ENCODE data around the gene ATP2C2.
"Not testable (repeated sequence)": the region's sequence is repeated elsewhere in the genome, so short reads cannot be mapped to it uniquely, and the experiment has no call there.

ATP2C2 gene

GRCh38 chr16:84391151-84392030 is 23.1 kb downstream of the ATP2C2 start:
- ATAC-seq: no peak
- TF ChIP-seq ZNF70 (CRISPR knock-in tag; IDR thresholded peaks at IDR 0.05) (no peak), ESRRG (CRISPR knock-in tag; IDR thresholded peaks at IDR 0.05) (no peak), GLIS3 (CRISPR knock-in tag; IDR thresholded peaks at IDR 0.05) (no peak), BACH2 (CRISPR knock-in tag; IDR thresholded peaks at IDR 0.05; ENCODE audit: borderline replicate concordance) (no peak), RARB (CRISPR knock-in tag; IDR thresholded peaks at IDR 0.05) (no peak), ZFP30 (CRISPR knock-in tag; IDR thresholded peaks at IDR 0.05) (no peak), ZFP3 (CRISPR knock-in tag; IDR thresholded peaks at IDR 0.05) (no peak), SNAI2 (CRISPR knock-in tag; IDR thresholded peaks at IDR 0.05) (no peak), ARNTL (CRISPR knock-in tag; IDR thresholded peaks at IDR 0.05; ENCODE audit: borderline replicate concordance, low read depth) (no peak), CSDC2 (CRISPR knock-in tag; IDR thresholded peaks at IDR 0.05) (no peak), OSR1 (CRISPR knock-in tag; IDR thresholded peaks at IDR 0.05) (no peak)
- TF ChIP-seq, protein P1, sequence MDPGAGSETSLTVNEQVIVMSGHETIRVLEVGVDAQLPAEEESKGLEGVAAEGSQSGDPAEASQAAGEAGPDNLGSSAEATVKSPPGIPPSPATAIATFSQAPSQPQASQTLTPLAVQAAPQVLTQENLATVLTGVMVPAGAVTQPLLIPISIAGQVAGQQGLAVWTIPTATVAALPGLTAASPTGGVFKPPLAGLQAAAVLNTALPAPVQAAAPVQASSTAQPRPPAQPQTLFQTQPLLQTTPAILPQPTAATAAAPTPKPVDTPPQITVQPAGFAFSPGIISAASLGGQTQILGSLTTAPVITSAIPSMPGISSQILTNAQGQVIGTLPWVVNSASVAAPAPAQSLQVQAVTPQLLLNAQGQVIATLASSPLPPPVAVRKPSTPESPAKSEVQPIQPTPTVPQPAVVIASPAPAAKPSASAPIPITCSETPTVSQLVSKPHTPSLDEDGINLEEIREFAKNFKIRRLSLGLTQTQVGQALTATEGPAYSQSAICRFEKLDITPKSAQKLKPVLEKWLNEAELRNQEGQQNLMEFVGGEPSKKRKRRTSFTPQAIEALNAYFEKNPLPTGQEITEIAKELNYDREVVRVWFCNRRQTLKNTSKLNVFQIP (CRISPR knock-in tag; IDR thresholded peaks at IDR 0.05; ENCODE audit: borderline replicate concordance, low read depth): no peak
- TF ChIP-seq, protein P2, sequence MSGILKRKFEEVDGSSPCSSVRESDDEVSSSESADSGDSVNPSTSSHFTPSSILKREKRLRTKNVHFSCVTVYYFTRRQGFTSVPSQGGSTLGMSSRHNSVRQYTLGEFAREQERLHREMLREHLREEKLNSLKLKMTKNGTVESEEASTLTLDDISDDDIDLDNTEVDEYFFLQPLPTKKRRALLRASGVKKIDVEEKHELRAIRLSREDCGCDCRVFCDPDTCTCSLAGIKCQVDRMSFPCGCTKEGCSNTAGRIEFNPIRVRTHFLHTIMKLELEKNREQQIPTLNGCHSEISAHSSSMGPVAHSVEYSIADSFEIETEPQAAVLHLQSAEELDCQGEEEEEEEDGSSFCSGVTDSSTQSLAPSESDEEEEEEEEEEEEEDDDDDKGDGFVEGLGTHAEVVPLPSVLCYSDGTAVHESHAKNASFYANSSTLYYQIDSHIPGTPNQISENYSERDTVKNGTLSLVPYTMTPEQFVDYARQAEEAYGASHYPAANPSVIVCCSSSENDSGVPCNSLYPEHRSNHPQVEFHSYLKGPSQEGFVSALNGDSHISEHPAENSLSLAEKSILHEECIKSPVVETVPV (CRISPR knock-in tag; IDR thresholded peaks at IDR 0.05): no peak

GRCh38 chr16:84392031-84392360 is 23.7 kb downstream of the ATP2C2 start:
- TF ChIP-seq ZC3H10 (CRISPR knock-in tag; IDR thresholded peaks at IDR 0.05) (no peak), ZNF8 (CRISPR knock-in tag; IDR thresholded peaks at IDR 0.05) (no peak), TSHZ2 (CRISPR knock-in tag; IDR thresholded peaks at IDR 0.05) (no peak), CSDC2 (CRISPR knock-in tag; IDR thresholded peaks at IDR 0.05) (no peak)
- ATAC-seq: no peak

DNA sequence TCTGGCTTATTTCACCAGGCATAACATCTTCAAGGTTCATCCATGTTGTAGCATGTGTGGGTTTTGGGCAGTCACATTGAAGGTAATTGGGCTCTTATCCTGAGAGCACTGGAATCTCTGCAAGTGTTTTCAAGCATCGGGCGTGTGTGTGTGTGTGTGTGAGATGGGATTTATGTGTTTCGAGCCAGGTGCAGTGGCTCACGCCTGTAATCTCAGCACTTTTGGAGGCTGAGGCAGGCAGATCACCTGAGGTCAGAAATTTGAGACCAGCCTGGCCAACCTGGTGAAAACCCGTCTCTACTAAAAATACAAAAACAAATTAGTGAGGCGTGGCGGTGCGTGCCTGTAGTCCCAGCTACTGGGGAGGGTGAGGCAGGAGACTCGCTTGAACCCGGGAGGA is 27.7 kb downstream of the ATP2C2 start:
- ATAC-seq: not testable (repeated sequence)

DNA sequence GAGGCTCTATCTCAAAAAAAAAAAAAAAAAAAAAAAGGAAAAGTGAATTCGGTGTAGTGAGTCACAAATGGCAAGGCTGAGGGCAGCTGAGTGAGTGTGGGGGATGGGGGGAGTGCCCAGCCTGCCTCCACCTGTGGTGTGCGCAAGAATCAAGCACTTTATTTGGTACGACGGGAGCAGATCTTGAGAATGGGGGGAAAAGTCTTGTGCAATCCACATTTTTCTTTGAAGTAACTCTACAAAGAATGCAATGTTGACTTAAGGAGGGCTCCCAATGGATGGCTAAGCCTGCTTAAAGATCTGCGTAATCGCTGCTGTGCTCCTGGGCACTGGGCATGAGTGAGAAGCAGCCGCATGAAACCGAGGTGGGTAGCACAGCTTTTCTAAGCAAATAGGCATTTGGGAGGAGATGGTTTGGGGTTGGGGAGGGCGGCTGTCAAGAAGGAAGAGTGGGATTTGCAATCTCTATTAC is 28.2 kb downstream of the ATP2C2 start:
- TF ChIP-seq ESRRG (CRISPR knock-in tag; IDR thresholded peaks at IDR 0.05): no peak
- no peak for TF ChIP-seq GLIS3 (CRISPR knock-in tag; IDR thresholded peaks at IDR 0.05)
- TF ChIP-seq ZNF8 (CRISPR knock-in tag; IDR thresholded peaks at IDR 0.05): no peak
- TF ChIP-seq, protein P1 (CRISPR knock-in tag; IDR thresholded peaks at IDR 0.05; ENCODE audit: borderline replicate concordance, low read depth): no peak
- TF ChIP-seq BACH2 (CRISPR knock-in tag; IDR thresholded peaks at IDR 0.05; ENCODE audit: borderline replicate concordance): no peak
- TF ChIP-seq ZFP30 (CRISPR knock-in tag; IDR thresholded peaks at IDR 0.05): no peak
- no peak for TF ChIP-seq CSDC2 (CRISPR knock-in tag; IDR thresholded peaks at IDR 0.05)
- TF ChIP-seq PPARA (CRISPR knock-in tag; IDR thresholded peaks at IDR 0.05; ENCODE audit: borderline replicate concordance): no peak
- TF ChIP-seq, protein P2 (CRISPR knock-in tag; IDR thresholded peaks at IDR 0.05): no peak
- TF ChIP-seq TCF4 (CRISPR knock-in tag; IDR thresholded peaks at IDR 0.05; ENCODE audit: borderline replicate concordance): no peak
- no peak for TF ChIP-seq ISL1 (CRISPR knock-in tag; IDR thresholded peaks at IDR 0.05)
- no peak for TF ChIP-seq RARB (CRISPR knock-in tag; IDR thresholded peaks at IDR 0.05)
- no peak for TF ChIP-seq TOX (CRISPR knock-in tag; IDR thresholded peaks at IDR 0.05; ENCODE audit: borderline replicate concordance)
- no peak for TF ChIP-seq TSHZ2 (CRISPR knock-in tag; IDR thresholded peaks at IDR 0.05)
- TF ChIP-seq ZNF565 (CRISPR knock-in tag; conservative IDR thresholded peaks at IDR 0.05; ENCODE audit: low read depth): no peak
- TF ChIP-seq OSR1 (CRISPR knock-in tag; IDR thresholded peaks at IDR 0.05): no peak
- ATAC-seq: no peak
